Sigmoid colon (tissue), 4 donors: ENCODE measurements around the gene AMACR.

ENCODE experiments used
- EP300 ChIP-seq, 4 donors: sonication (generic); formaldehyde crosslinking; IDR thresholded peaks; one replicate each; pipeline ENCODE4 v1.6.1; 2017; ENCODE audit warnings: antibody characterized with exemption in 4 of 4
- POLR2A ChIP-seq, 2 donors: fragments of 450-650 bp; IDR thresholded peaks; one replicate each; pipeline ENCODE4 v1.6.1; 2016; ENCODE audit warnings: antibody characterized with exemption in 2 of 2, mild to moderate bottlenecking in 2 of 2, moderate library complexity in 2 of 2
- POLR2AphosphoS5 ChIP-seq, 4 donors: sonication (generic); formaldehyde crosslinking; IDR thresholded peaks; one replicate each; pipeline ENCODE4 v1.6.1; 2017; ENCODE audit warnings: antibody characterized with exemption in 4 of 4
- TF ChIP-seq, protein P1 (sequence below), 4 experiments: fragments of 450-650 bp in 3 of 4; fragments of 200-600 bp in 1 of 4; IDR thresholded peaks; one replicate each; pipeline ENCODE4 v1.5.1; 2016 to 2019; ENCODE audit warnings: antibody characterized with exemption in 4 of 4, mild to moderate bottlenecking in 3 of 4, moderate library complexity in 2 of 4

DNA sequence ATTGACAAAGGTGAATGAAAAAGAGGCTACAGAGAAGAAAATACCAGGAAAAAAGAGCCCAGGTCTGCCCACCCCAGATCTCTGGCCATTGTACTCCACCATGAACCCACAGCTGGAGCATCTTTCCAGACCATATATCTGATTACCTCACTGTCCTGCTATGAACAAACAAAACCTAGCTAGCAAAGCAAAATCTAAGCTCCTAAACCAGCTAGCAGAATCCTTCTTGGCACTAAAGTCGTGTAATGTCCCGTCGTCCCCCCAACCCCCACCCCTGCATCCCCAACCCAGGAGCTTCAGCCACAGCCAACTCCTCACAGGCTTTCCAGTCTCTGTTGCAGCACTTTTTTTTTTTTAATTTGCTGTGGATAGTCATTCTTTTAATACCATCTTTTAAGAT lies 32.6 kb upstream of the AMACR start:
- TF ChIP-seq POLR2A (IDR thresholded peaks at IDR 0.05), result no peak
- TF ChIP-seq, protein P1, sequence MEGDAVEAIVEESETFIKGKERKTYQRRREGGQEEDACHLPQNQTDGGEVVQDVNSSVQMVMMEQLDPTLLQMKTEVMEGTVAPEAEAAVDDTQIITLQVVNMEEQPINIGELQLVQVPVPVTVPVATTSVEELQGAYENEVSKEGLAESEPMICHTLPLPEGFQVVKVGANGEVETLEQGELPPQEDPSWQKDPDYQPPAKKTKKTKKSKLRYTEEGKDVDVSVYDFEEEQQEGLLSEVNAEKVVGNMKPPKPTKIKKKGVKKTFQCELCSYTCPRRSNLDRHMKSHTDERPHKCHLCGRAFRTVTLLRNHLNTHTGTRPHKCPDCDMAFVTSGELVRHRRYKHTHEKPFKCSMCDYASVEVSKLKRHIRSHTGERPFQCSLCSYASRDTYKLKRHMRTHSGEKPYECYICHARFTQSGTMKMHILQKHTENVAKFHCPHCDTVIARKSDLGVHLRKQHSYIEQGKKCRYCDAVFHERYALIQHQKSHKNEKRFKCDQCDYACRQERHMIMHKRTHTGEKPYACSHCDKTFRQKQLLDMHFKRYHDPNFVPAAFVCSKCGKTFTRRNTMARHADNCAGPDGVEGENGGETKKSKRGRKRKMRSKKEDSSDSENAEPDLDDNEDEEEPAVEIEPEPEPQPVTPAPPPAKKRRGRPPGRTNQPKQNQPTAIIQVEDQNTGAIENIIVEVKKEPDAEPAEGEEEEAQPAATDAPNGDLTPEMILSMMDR (IDR thresholded peaks at IDR 0.05), result no peak
- TF ChIP-seq POLR2AphosphoS5 (IDR thresholded peaks at IDR 0.05), result no peak
- no peak for TF ChIP-seq EP300 (IDR thresholded peaks at IDR 0.05)
